Glutamatergic neuron (in vitro differentiated cells): ENCODE measurements around the gene ZNF423. TPM values are rescaled to one million over a fixed set of nuclear protein-coding genes. Genes with fewer than 3 reads are reported as not detected.

ENCODE experiments used
- DNase-seq: peaks from one replicate; pipeline ENCODE4 v3.0.0; 2022
- H3K27ac Mint-ChIP-seq: one replicate; pipeline ENCODE4 v1.8.0; 2020; ENCODE audit warnings: mild to moderate bottlenecking, mixed read lengths, inconsistent platforms; ENCODE audit not compliant: unreplicated experiment
- H3K27me3 Mint-ChIP-seq: one replicate; pipeline ENCODE4 v1.8.0; 2020; ENCODE audit warnings: mild to moderate bottlenecking, moderate library complexity, mixed read lengths, inconsistent platforms; ENCODE audit not compliant: unreplicated experiment
- H3K36me3 Mint-ChIP-seq: one replicate; pipeline ENCODE4 v1.8.0; 2020; ENCODE audit warnings: mild to moderate bottlenecking, mixed read lengths, inconsistent platforms; ENCODE audit not compliant: unreplicated experiment
- H3K4me1 Mint-ChIP-seq: one replicate; pipeline ENCODE4 v1.8.0; 2020; ENCODE audit warnings: mild to moderate bottlenecking, low read depth, mixed read lengths, inconsistent platforms; ENCODE audit not compliant: unreplicated experiment
- H3K4me3 Mint-ChIP-seq: one replicate; pipeline ENCODE4 v1.8.0; 2020; ENCODE audit warnings: mild to moderate bottlenecking, mixed read lengths, inconsistent platforms; ENCODE audit not compliant: unreplicated experiment
- H3K9me3 Mint-ChIP-seq: one replicate; pipeline ENCODE4 v1.8.0; 2020; ENCODE audit warnings: mild to moderate bottlenecking, moderate library complexity, mixed read lengths, inconsistent platforms; ENCODE audit not compliant: unreplicated experiment
- CTCF ChIP-seq: fragments of 200-600 bp; sonication (generic); IDR thresholded peaks from one replicate; pipeline ENCODE4 v1.5.0; 2021; ENCODE audit not compliant: partially characterized antibody, unreplicated experiment
- total RNA-seq: library from RNA; stranded (reverse); fragmentation: NEBNext Ultra II Directional; extraction: Animal tissue kit (Norgen Biotek cat#: 25700); gene quantifications from one replicate; pipeline ENCODE4 v1.2.1, GENCODE V29; 2021; ENCODE audit not compliant: unreplicated experiment

ZNF423 gene
- total RNA-seq, 1 donor from 2014 or later: 149 TPM

GRCh38 chr16:49590166-49590871 lies 265.6 kb downstream of the ZNF423 start:
- Mint-ChIP-seq H3K27ac (no peak overlapping the region), H3K27me3 (peaks cover 11% of the 10 kb centered on the region), H3K4me1 (peaks cover 71% of the 10 kb centered on the region), H3K36me3 (no peaks in the 10 kb centered on the region), H3K4me3 (no peak overlapping the region), H3K9me3 (peaks cover 29% of the 10 kb centered on the region)
- no peak for DNase-seq
- no peak for TF ChIP-seq CTCF

GRCh38 chr16:49589544-49590031 lies 266.3 kb downstream of the ZNF423 start:
- Mint-ChIP-seq H3K4me1 (peaks cover 70% of the 10 kb centered on the region), H3K36me3 (no peaks in the 10 kb centered on the region), H3K4me3 (peak overlapping the region; percentile 24), H3K27me3 (peaks cover 11% of the 10 kb centered on the region), H3K27ac (peak overlapping the region; percentile 93), H3K9me3 (peaks cover 27% of the 10 kb centered on the region)
- no peak for TF ChIP-seq CTCF
- DNase-seq: no peak

- H3K36me3 Mint-ChIP-seq: no peaks in the 10 kb centered on the region
These were observed 267.1 kb downstream of the ZNF423 start for GRCh38 chr16:49588729-49589384.

GRCh38 chr16:49588026-49588425 lies 267.9 kb downstream of the ZNF423 start:
- TF ChIP-seq CTCF: no peak
- peak overlapping the region; percentile 57 for H3K4me3 Mint-ChIP-seq
- no peak for DNase-seq

More at GRCh38 chr16:49588729-49589384, 267.1 kb downstream of the ZNF423 start:
- Mint-ChIP-seq H3K4me3 (peak overlapping the region; percentile 57), H3K27ac (peak overlapping the region; percentile 93), H3K9me3 (peaks cover 22% of the 10 kb centered on the region), H3K27me3 (peaks cover 11% of the 10 kb centered on the region), H3K4me1 (peaks cover 66% of the 10 kb centered on the region)
- no peak for DNase-seq
- TF ChIP-seq CTCF: no peak

GRCh38 chr16:49587511-49587910 lies 268.4 kb downstream of the ZNF423 start:
- DNase-seq: no peak
- Mint-ChIP-seq H3K27ac (peak overlapping the region; percentile 50), H3K36me3 (no peaks in the 10 kb centered on the region), H3K9me3 (peaks cover 18% of the 10 kb centered on the region), H3K4me1 (peaks cover 61% of the 10 kb centered on the region), H3K4me3 (peak overlapping the region; percentile 47), H3K27me3 (peaks cover 9% of the 10 kb centered on the region)
- TF ChIP-seq CTCF: no peak

More at GRCh38 chr16:49588026-49588425, 267.9 kb downstream of the ZNF423 start:
- Mint-ChIP-seq H3K4me1 (peaks cover 66% of the 10 kb centered on the region), H3K36me3 (no peaks in the 10 kb centered on the region), H3K27me3 (peaks cover 11% of the 10 kb centered on the region), H3K9me3 (peaks cover 21% of the 10 kb centered on the region), H3K27ac (peak overlapping the region; percentile 93)
